Mucosa of gallbladder (tissue), 1 donor: ENCODE data around the gene RPP38. TPM values are rescaled to one million over a fixed set of nuclear protein-coding genes. Genes with fewer than 3 reads are reported as not detected.

Experiments used
- DNase-seq: peaks from one replicate; pipeline ENCODE4 v3.0.0-alpha.2; 2020; ENCODE audit warnings: low spot score
- total RNA-seq: library from RNA; stranded (reverse); gene quantifications from one replicate; pipeline ENCODE4 v1.2.1, GENCODE V29; 2021
- donor health status: DM: no; HTN: no; CAD: no.

RPP38 gene
- total RNA-seq, 1 donor from 2014 or later, result 15.4 TPM

DNA sequence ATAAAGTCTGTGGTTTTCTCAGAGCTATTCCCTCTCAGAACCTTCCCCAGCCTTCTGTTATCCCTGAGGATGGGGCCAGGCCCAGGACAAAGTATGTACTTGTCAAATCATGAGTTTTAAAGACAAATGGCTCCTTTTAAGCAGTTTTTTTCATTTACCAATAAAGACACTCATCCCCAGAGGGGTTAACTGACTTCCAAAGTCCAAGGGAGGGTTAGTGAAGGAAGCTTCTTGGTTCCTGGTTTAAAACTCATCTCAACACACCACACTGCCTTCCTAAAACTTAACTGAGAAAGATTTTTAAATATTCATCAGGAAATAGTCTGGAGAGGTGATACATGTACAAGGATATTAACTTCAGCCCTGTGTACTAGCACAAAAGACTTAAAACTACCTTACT lies 55.4 kb downstream of the RPP38 start:
- DNase-seq, result no peak

Other genes starting within 250 kb of the RPP38 start
- gene SUV39H2, start 218.5 kb upstream of the RPP38 start, total RNA-seq, result 5.9 TPM
- gene DCLRE1C, start 143.3 kb upstream of the RPP38 start, total RNA-seq, result 12.0 TPM
- not detected for gene MEIG1, start 138.0 kb upstream of the RPP38 start, total RNA-seq
- not detected for gene OLAH, start 53.4 kb upstream of the RPP38 start, total RNA-seq
- gene ACBD7, start 8.6 kb upstream of the RPP38 start, total RNA-seq, result 0.40 TPM
- 23.3 TPM for gene NMT2, start 71.3 kb downstream of the RPP38 start, total RNA-seq